Keratinocyte (primary cell): Measurements from ENCODE around the gene KPNA5.
"Not testable (repeated sequence)": the region's sequence is repeated elsewhere in the genome, so short reads cannot be mapped to it uniquely, and the experiment has no call there.

ENCODE experiments used
- CTCF ChIP-seq, 3 experiments: IDR thresholded peaks in 1 of 3; conservative IDR thresholded peaks in 1 of 3; optimal IDR thresholded peaks in 1 of 3; 2 replicates in 2 of 3; 3 replicates in 1 of 3; pipeline versions ENCODE3 to v1.5.1; 2011; ENCODE audit warnings: low read length in 3 of 3, mild to moderate bottlenecking in 3 of 3, moderate library complexity in 2 of 3, control low read depth in 1 of 3, inconsistent platforms in 1 of 3; ENCODE audit not compliant: insufficient read depth in 2 of 3; ENCODE audit errors: extremely low read depth in 1 of 3
- EZH2 ChIP-seq: IDR thresholded peaks from one replicate; pipeline ENCODE4 v1.6.1; 2012; ENCODE audit warnings: inconsistent platforms, mild to moderate bottlenecking, low read length, moderate library complexity

GRCh38 chr6:116664169-116664568 is 16.8 kb upstream of the KPNA5 start:
- not testable (repeated sequence) for TF ChIP-seq CTCF (optimal IDR thresholded peaks at IDR 0.05 in 1 of 3, IDR thresholded peaks at IDR 0.05 in 1 of 3, conservative IDR thresholded peaks at IDR 0.05 in 1 of 3; ENCODE audit: extremely low read depth in 1 of 3, insufficient read depth in 2 of 3, low read length in 3 of 3); EZH2
